HEK293 (cell line): ENCODE measurements around the gene JAM3.

Experiments used
- MEIS1 ChIP-seq: sonication (generic); formaldehyde crosslinking; IDR thresholded peaks from 2 replicates; pipeline ENCODE4 v1.8.1; 2022; ENCODE audit warnings: missing genetic modification reagents, mild to moderate bottlenecking, borderline replicate concordance
- REST ChIP-seq: fragments of 450-650 bp; formaldehyde crosslinking; IDR thresholded peaks from 2 replicates; pipeline ENCODE4 v1.5.1; 2016; ENCODE audit warnings: missing biosample characterization, missing genetic modification characterization
- YY2 ChIP-seq: fragments of 450-650 bp; formaldehyde crosslinking; IDR thresholded peaks from 2 replicates; pipeline ENCODE4 v1.5.1; 2016; ENCODE audit warnings: missing biosample characterization, missing genetic modification characterization
- ZNF140 ChIP-seq: fragments of 450-650 bp; formaldehyde crosslinking; IDR thresholded peaks from 2 replicates; pipeline ENCODE4 v1.5.1; 2016; ENCODE audit warnings: missing biosample characterization, missing genetic modification characterization
- ZNF18 ChIP-seq: fragments of 450-650 bp; formaldehyde crosslinking; IDR thresholded peaks from 2 replicates; pipeline ENCODE4 v1.5.1; 2016; ENCODE audit warnings: missing biosample characterization, missing genetic modification characterization
- ZNF626 ChIP-seq: fragments of 450-650 bp; sonication (Bioruptor Pico); formaldehyde crosslinking; IDR thresholded peaks from 2 replicates; pipeline ENCODE4 v1.5.1; 2018; ENCODE audit warnings: missing biosample characterization, missing genetic modification characterization, inconsistent platforms
- ZNF629 ChIP-seq: fragments of 450-650 bp; formaldehyde crosslinking; IDR thresholded peaks from 2 replicates; pipeline ENCODE4 v1.5.1; 2017; ENCODE audit warnings: missing biosample characterization, missing genetic modification characterization
- ZNF747 ChIP-seq: fragments of 450-650 bp; formaldehyde crosslinking; IDR thresholded peaks from 2 replicates; pipeline ENCODE4 v1.5.1; 2016; ENCODE audit warnings: missing biosample characterization, missing genetic modification characterization
- ZNF777 ChIP-seq: fragments of 450-650 bp; formaldehyde crosslinking; IDR thresholded peaks from 2 replicates; pipeline ENCODE4 v1.5.1; 2017; ENCODE audit warnings: missing biosample characterization, missing genetic modification characterization, borderline replicate concordance
- TF ChIP-seq, protein P1 (sequence below): fragments of 450-650 bp; formaldehyde crosslinking; IDR thresholded peaks from 2 replicates; pipeline ENCODE4 v1.5.1; 2016; ENCODE audit warnings: missing biosample characterization, missing genetic modification characterization

- TF ChIP-seq, protein P1, sequence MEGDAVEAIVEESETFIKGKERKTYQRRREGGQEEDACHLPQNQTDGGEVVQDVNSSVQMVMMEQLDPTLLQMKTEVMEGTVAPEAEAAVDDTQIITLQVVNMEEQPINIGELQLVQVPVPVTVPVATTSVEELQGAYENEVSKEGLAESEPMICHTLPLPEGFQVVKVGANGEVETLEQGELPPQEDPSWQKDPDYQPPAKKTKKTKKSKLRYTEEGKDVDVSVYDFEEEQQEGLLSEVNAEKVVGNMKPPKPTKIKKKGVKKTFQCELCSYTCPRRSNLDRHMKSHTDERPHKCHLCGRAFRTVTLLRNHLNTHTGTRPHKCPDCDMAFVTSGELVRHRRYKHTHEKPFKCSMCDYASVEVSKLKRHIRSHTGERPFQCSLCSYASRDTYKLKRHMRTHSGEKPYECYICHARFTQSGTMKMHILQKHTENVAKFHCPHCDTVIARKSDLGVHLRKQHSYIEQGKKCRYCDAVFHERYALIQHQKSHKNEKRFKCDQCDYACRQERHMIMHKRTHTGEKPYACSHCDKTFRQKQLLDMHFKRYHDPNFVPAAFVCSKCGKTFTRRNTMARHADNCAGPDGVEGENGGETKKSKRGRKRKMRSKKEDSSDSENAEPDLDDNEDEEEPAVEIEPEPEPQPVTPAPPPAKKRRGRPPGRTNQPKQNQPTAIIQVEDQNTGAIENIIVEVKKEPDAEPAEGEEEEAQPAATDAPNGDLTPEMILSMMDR (tag by site-specific recombination): no peak
- no peak for TF ChIP-seq MEIS1 (CRISPR knock-in tag)
- no peak for TF ChIP-seq ZNF629 (tag by site-specific recombination)
- TF ChIP-seq YY2 (tag by site-specific recombination): no peak
- no peak for TF ChIP-seq ZNF140
- no peak for TF ChIP-seq REST
- TF ChIP-seq ZNF777 (tag by site-specific recombination): no peak
- TF ChIP-seq ZNF626 (tag by site-specific recombination): no peak
- no peak for TF ChIP-seq ZNF747 (tag by site-specific recombination)
- no peak for TF ChIP-seq ZNF18 (tag by site-specific recombination)
Measured at GRCh38 chr11:134039726-134040385, 29.0 kb upstream of the JAM3 start.
